NCI-H2081 treated with DMSO at 0.1 percent for 48 hours (cell line): ENCODE data around the gene GRHL1.

ENCODE experiments used
- DNase-seq: peaks from one replicate; lab custom pipeline; 2025; lab: John Stamatoyannopoulos, UW

GRHL1 gene

GRCh38 chr2:9971890-9972289, 20.4 kb downstream of the GRHL1 start:
- no peak for DNase-seq

GRCh38 chr2:9972621-9973479, 21.4 kb downstream of the GRHL1 start:
- no peak for DNase-seq

- no peak for DNase-seq
Observed at GRCh38 chr2:9973690-9974089, 22.2 kb downstream of the GRHL1 start.

- no peak for DNase-seq
Observed at GRCh38 chr2:9974343-9974742, 22.9 kb downstream of the GRHL1 start.

GRCh38 chr2:9975328-9975727, 23.8 kb downstream of the GRHL1 start:
- DNase-seq, result no peak

- no peak for DNase-seq
Observed at GRCh38 chr2:9975805-9976447, 24.4 kb downstream of the GRHL1 start.

- DNase-seq, result no peak
Observed at GRCh38 chr2:9979977-9980376, 28.5 kb downstream of the GRHL1 start.

GRCh38 chr2:9980520-9980919, 29.0 kb downstream of the GRHL1 start:
- DNase-seq, result no peak

GRCh38 chr2:9981655-9982054, 30.2 kb downstream of the GRHL1 start:
- no peak for DNase-seq

GRCh38 chr2:9982248-9982647, 30.8 kb downstream of the GRHL1 start:
- DNase-seq, result no peak

GRCh38 chr2:9982891-9983290, 31.4 kb downstream of the GRHL1 start:
- no peak for DNase-seq

GRCh38 chr2:9983401-9984216, 32.1 kb downstream of the GRHL1 start:
- DNase-seq, result no peak

GRCh38 chr2:9984217-9984739, 32.8 kb downstream of the GRHL1 start:
- no peak for DNase-seq

- no peak for DNase-seq
Observed at GRCh38 chr2:9984871-9985480, 33.5 kb downstream of the GRHL1 start.

- no peak for DNase-seq
Observed at GRCh38 chr2:9985531-9986328, 34.2 kb downstream of the GRHL1 start.

GRCh38 chr2:9988320-9988719, 36.8 kb downstream of the GRHL1 start:
- DNase-seq, result no peak

GRCh38 chr2:9990736-9991135, 39.2 kb downstream of the GRHL1 start:
- peak; percentile 59 for DNase-seq

- no peak for DNase-seq
Observed at GRCh38 chr2:9991221-9991620, 39.7 kb downstream of the GRHL1 start.

GRCh38 chr2:9991829-9992273, 40.4 kb downstream of the GRHL1 start:
- DNase-seq, result no peak

- DNase-seq, result no peak
Observed at GRCh38 chr2:9992427-9993187, 41.1 kb downstream of the GRHL1 start.
